ENCODE measurements around the gene TRAFD1.

GRCh38 chr12:112140728-112141127 is 15.4 kb downstream of the TRAFD1 start:
- TF ChIP-seq CTCF (conservative IDR thresholded peaks at IDR 0.05 in 1 of 2, IDR thresholded peaks at IDR 0.05 in 1 of 2; ENCODE audit: extremely low read depth in 1 of 2, insufficient read depth in 1 of 2, low read depth in 1 of 2, low read length in 2 of 2) = no peak
- no peak for TF ChIP-seq EZH2 (IDR thresholded peaks at IDR 0.05; ENCODE audit: borderline replicate concordance, low read length)
